Measurements from ENCODE around the gene PTPRN2.

Gene PTPRN2

GRCh38 chr7:158583143-158583542 lies 4.5 kb downstream of the PTPRN2 start:
- no peak for DNase-seq
- in situ Hi-C loops (cut with HindIII; ENCODE audit: low pct_ligation_motif_present, low pct_unique_long_range_greater_than_20kb, low sequenced_read_pairs) = no loop called here

GRCh38 chr7:158582089-158582456 lies 5.5 kb downstream of the PTPRN2 start:
- DNase-seq = no peak
- in situ Hi-C loops (cut with HindIII; ENCODE audit: low pct_ligation_motif_present, low pct_unique_long_range_greater_than_20kb, low sequenced_read_pairs) = no loop called here

DNA sequence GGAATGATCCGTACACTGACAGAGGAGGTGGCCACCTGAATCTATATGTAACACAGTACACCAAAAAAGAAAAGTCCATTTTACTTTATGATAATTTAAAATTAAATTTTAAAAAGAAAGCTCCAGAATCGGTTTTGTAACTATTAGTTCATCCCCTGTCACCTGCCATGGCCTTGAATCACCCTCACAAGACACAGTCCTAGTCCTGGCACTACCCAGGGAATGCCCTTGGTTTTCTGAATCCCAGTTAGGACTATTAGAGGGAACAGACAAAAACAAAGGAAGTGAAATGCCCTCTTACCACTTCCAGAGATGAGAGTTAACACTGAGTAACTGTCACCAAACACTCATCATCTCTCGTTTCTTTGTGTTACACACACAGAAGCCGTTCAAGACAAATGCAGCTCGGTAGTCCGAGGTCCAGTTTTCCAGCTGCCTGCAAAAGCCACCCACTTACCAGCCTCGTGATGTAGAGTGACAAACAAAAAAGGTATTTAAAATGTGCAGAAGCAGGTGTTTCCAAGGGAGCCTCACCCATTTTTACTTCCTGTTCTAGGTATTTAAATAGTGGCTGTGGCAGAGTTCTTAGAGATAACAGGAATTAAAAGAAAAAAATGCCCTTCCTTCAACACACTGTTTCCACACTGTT lies 6.1 kb downstream of the PTPRN2 start:
- in situ Hi-C loops (cut with HindIII; ENCODE audit: low pct_ligation_motif_present, low pct_unique_long_range_greater_than_20kb, low sequenced_read_pairs) = no loop called here
- DNase-seq = no peak

DNA sequence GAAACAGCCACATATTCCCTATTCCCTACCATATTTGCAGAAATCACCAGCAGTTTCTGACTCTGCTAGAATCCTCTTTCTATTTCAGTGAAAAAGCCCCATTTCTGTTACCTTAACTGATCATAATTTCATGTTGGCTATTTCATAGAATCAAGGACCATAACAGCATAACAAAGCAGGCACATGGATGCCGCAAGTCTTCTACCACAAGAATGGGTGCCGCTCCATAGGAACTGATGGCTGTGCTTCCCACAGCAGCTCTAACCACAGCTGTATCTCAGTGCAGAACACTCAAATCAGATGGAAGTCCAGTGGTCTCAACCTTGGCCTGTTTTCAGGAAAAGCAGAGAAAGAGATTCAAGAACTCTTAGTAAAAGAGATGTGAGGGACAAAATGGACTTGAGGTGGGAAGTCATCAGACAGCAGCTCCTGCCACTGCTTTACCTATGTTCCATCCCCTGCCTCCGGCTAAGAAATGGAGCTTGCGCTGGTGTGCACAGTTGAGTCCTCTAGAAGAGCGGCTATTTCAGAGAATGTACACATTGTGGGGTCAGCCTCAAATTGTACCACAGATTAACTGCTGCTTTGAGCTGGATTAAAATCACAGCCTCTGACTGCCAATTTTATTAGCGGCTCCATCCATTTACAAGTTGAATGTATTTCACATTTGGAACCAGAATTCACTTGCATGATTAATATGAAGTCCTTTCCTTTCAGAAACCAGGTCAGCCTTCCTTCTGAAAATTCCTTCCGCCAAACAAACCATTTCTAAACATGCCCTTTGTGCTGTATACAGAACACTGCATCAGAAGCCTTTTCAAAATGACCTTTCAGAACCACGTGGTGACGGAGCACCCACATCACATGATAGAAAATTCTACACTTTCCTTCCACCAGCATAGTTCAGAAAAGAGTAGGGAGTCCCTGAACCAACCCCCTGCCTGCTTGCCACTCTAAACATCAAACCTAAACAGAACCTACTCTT lies 7.7 kb downstream of the PTPRN2 start:
- in situ Hi-C loops (cut with HindIII; ENCODE audit: low pct_ligation_motif_present, low pct_unique_long_range_greater_than_20kb, low sequenced_read_pairs) = no loop called here
- no peak for DNase-seq

DNA sequence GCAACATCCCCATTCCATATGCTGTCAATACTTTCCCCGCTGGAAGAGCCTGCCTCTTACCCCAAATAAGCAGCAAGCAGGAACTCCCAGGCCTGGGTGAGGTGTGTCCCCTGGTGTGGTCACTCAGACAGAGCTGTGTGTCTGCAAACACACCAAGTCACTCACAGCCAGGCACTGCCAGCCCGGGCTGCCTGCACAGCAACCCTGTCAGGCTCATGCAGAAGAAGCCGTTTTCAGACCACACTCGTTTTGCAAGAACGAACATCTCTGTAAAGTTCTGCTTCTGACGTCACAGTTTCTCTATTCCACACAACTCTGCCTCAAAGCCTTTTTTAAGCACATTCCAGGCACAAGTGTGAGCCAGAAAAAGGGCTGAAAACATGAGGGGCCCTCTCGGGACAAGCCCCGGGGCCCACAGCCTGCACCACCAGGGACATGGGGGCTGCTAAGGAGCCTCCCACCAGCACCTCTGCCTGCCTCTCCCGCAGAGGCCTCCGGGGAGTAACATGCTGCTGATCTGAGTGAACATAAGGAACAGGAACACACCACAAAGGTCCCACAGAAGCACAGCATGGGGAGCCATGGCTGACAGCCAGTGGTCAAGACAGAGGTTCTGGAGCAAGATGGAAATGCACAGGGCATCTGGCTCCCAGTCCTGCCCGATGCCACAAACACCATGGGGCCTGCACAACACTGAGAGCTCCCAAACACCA lies 11.4 kb downstream of the PTPRN2 start:
- DNase-seq = no peak
- in situ Hi-C loops (cut with HindIII; ENCODE audit: low pct_ligation_motif_present, low pct_unique_long_range_greater_than_20kb, low sequenced_read_pairs) = no loop called here

DNA sequence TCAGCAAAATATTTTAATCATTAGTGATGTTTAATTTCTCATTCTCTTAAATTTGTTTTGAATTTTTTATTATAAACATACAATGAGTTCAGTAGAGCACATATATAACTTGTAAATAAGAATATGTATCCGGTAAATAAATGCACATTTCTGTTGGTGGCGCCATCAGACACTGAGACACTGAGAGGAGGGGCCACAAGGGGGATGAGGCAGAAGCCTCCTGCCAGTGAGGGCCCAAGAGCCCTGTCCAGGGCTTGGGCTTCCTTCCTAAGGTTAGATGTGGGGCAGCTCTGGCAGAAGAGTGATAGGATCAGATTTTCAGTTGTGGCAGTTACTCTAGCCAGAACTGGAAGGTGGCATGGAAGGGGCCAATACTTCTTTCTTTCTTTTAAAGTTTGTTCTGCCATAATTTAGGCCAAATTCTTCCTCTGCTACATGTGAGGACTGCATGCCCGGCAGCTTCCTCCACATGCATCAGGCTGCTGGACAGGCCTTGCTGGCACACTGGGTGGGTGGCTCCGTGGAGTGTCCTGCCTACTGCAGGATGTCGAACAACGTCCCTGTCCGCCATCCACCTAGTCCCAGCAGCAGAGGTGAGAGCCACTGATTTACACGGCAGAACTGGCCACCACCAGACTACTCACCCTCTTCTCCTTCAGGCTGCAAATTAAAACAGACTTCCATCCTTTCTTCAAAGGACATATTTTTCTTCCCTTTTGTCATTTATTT lies 13.2 kb downstream of the PTPRN2 start:
- DNase-seq = no peak
- in situ Hi-C loops (cut with HindIII; ENCODE audit: low pct_ligation_motif_present, low pct_unique_long_range_greater_than_20kb, low sequenced_read_pairs) = no loop called here

- in situ Hi-C loops (cut with HindIII; ENCODE audit: low pct_ligation_motif_present, low pct_unique_long_range_greater_than_20kb, low sequenced_read_pairs) = no loop called here
- no peak for DNase-seq
These were observed 14.3 kb downstream of the PTPRN2 start for GRCh38 chr7:158573310-158573709.

- in situ Hi-C loops (cut with HindIII; ENCODE audit: low pct_ligation_motif_present, low pct_unique_long_range_greater_than_20kb, low sequenced_read_pairs) = no loop called here
- DNase-seq = peak; percentile 44
These were observed 15.4 kb downstream of the PTPRN2 start for GRCh38 chr7:158572000-158572828.

DNA sequence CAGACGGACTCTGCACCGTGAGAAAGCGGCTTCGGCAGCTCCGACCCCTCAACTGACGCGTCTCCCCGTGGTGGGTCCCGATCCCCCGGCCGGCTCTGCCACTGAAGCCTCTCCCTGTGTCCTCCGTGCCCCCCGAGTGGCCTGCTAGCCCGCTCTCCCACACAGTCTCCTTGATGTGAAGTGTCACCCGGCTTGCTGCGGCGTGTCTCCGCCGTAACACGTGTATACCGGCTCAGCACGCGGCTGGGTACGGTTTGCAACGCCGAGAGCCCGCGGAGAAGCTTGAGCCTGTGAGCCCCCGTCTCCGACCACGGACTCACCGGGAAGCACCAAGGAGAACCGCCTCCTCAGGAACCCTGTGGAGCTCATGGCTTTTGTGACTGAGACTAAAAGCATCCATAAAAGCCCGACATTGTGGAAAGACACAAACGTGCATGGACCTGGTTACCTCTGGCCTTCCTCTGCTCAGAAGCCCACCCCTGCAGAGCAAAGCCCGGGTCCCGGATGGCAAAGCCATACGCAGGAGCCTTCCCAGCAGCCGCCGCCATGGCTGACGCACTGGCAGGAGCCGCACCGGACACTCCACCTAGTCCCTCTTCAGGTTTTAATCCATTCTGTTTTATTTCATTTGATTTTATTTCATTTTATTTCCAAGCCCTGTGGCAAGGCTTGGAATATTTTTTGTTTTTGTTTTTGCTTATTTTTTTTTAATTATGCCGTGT lies 17.0 kb downstream of the PTPRN2 start:
- in situ Hi-C loops (cut with HindIII; ENCODE audit: low pct_ligation_motif_present, low pct_unique_long_range_greater_than_20kb, low sequenced_read_pairs) = no loop called here
- DNase-seq = no peak

GRCh38 chr7:158569858-158570323 lies 17.7 kb downstream of the PTPRN2 start:
- in situ Hi-C loops (cut with HindIII; ENCODE audit: low pct_ligation_motif_present, low pct_unique_long_range_greater_than_20kb, low sequenced_read_pairs) = no loop called here
- no peak for DNase-seq

GRCh38 chr7:158568974-158569857 lies 18.4 kb downstream of the PTPRN2 start:
- DNase-seq = no peak
- in situ Hi-C loops (cut with HindIII; ENCODE audit: low pct_ligation_motif_present, low pct_unique_long_range_greater_than_20kb, low sequenced_read_pairs) = no loop called here

- in situ Hi-C loops (cut with HindIII; ENCODE audit: low pct_ligation_motif_present, low pct_unique_long_range_greater_than_20kb, low sequenced_read_pairs) = no loop called here
- DNase-seq = no peak
These were observed 20.4 kb downstream of the PTPRN2 start for GRCh38 chr7:158567153-158567603.

GRCh38 chr7:158564663-158565035 lies 23.0 kb downstream of the PTPRN2 start:
- DNase-seq = no peak

DNA sequence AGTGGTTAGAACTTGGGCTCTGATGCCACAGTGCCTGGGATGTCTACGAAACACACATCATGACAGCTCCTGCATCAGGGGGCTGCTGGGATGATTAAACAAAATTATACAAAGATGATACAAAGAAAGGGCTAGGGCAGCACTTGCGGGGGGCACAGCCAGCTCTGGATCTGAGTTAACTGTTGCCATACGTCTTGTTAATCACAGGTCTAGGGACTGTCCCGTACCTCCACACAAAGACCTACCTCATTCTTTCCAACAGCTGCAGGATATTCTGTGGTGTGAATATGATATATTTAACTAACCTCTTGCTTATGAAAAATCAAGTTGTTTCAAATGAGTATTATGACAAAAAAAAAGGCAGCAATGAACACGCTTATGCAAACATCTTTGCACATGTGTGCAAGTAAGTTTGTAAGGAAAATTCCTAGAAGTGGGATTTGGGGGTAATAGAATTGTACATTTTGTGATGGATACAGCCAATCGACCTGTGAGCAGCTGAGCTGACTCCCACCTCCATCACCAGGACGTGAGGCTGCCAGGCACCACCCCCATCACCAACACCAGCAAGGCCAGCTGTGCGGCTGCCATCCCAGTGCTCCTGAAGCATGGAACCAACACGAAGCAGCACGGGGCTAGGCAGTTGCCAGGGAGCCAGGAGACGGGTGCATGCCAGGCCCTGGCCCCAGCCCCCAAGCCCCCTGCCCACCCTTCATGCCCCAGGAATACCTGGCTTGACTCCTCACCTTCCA lies 23.5 kb downstream of the PTPRN2 start:
- in situ Hi-C loops (cut with HindIII; ENCODE audit: low pct_ligation_motif_present, low pct_unique_long_range_greater_than_20kb, low sequenced_read_pairs) = no loop called here
- DNase-seq = no peak

More at GRCh38 chr7:158564663-158565035, 23.0 kb downstream of the PTPRN2 start:
- in situ Hi-C loops (cut with HindIII; ENCODE audit: low pct_ligation_motif_present, low pct_unique_long_range_greater_than_20kb, low sequenced_read_pairs) = no loop called here

DNA sequence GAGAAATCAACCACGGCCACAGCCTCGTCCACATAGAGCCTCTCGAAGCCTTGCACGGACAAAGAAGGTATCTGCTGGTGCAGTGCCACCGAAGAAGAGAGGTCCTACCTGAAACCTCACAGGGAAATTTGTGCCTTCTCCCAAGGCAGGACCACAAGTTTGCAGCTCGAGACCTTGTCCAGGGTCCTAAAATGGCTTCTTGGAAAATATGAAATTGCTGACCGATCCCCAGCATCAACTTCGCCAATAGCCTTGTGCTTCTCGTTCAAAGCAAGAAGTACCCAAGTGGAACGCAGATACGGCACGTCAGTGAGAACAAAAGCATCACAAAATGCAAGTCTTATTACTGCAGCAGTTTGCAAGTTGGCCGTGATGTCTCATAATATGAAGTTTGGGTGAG lies 24.6 kb downstream of the PTPRN2 start:
- in situ Hi-C loops (cut with HindIII; ENCODE audit: low pct_ligation_motif_present, low pct_unique_long_range_greater_than_20kb, low sequenced_read_pairs) = no loop called here
- DNase-seq = no peak

DNA sequence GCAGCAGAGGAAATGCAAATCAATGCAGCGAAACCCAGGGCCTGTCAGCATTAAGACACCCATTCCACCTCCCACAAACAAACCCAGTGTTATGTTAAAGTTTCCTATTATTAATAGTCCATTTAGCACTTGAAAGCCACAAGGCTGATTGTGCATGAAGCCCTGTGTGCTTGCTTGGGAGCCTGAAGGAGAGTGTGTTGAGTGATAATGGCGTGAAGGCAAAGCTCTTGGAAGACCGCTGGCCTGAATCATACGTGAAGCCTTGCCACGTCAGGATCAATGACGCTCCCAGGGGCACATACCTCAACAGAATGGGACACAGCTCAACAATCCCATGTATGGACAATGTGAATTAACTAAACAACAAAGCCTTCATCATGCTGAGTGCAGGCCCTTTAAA lies 25.1 kb downstream of the PTPRN2 start:
- in situ Hi-C loops (cut with HindIII; ENCODE audit: low pct_ligation_motif_present, low pct_unique_long_range_greater_than_20kb, low sequenced_read_pairs) = no loop called here
- no peak for DNase-seq

All from ACHN (cell line).